Keratinocyte (primary cell): ENCODE measurements around the gene ELAVL4.

Experiments
- CTCF ChIP-seq, 3 experiments: IDR thresholded peaks in 1 of 3; conservative IDR thresholded peaks in 1 of 3; optimal IDR thresholded peaks in 1 of 3; 2 replicates in 2 of 3; 3 replicates in 1 of 3; pipeline versions ENCODE3 to v1.5.1; 2011; ENCODE audit warnings: low read length in 3 of 3, mild to moderate bottlenecking in 3 of 3, moderate library complexity in 2 of 3, control low read depth in 1 of 3, inconsistent platforms in 1 of 3; ENCODE audit not compliant: insufficient read depth in 2 of 3; ENCODE audit errors: extremely low read depth in 1 of 3
- EZH2 ChIP-seq: IDR thresholded peaks from one replicate; pipeline ENCODE4 v1.6.1; 2012; ENCODE audit warnings: inconsistent platforms, mild to moderate bottlenecking, low read length, moderate library complexity

- TF ChIP-seq CTCF (optimal IDR thresholded peaks at IDR 0.05 in 1 of 3, IDR thresholded peaks at IDR 0.05 in 1 of 3, conservative IDR thresholded peaks at IDR 0.05 in 1 of 3; ENCODE audit: extremely low read depth in 1 of 3, insufficient read depth in 2 of 3, low read length in 3 of 3) (no peak), EZH2 (no peak)
Measured at GRCh38 chr1:50218344-50219120, 109.8 kb downstream of the ELAVL4 start.
